Activated naive CD8-positive, alpha-beta T cell (primary cell): Measurements from ENCODE around the gene PTGS1.
"Not testable (repeated sequence)": the region's sequence is repeated elsewhere in the genome, so short reads cannot be mapped to it uniquely, and the experiment has no call there.

Source experiments
- H3K27ac Mint-ChIP-seq: one replicate; pipeline ENCODE4 v1.8.0; 2021; ENCODE audit warnings: mixed read lengths
- H3K27me3 Mint-ChIP-seq: one replicate; pipeline ENCODE4 v1.8.0; 2021; ENCODE audit warnings: mixed read lengths
- H3K36me3 Mint-ChIP-seq: one replicate; pipeline ENCODE4 v1.8.0; 2021; ENCODE audit warnings: mixed read lengths
- H3K4me1 Mint-ChIP-seq: one replicate; pipeline ENCODE4 v1.8.0; 2021; ENCODE audit warnings: low read depth, mixed read lengths
- H3K4me3 Mint-ChIP-seq: one replicate; pipeline ENCODE4 v1.8.0; 2021; ENCODE audit warnings: mild to moderate bottlenecking, mixed read lengths
- H3K9me3 Mint-ChIP-seq: one replicate; pipeline ENCODE4 v1.8.0; 2021; ENCODE audit warnings: low read depth, mixed read lengths

The PTGS1 gene

GRCh38 chr9:122370869-122371755 is at the start of gene PTGS1:
Gene PTGS1 (plus strand): TSS chr9:122371024. CDS start chr9:122371085, 61 bp downstream.
- no peaks in the 10 kb centered on the region for H3K36me3 Mint-ChIP-seq
- no peaks in the 10 kb centered on the region for H3K9me3 Mint-ChIP-seq
- H3K4me3 Mint-ChIP-seq = peak within 1 kb of the TSS; percentile 77
- H3K27ac Mint-ChIP-seq = no peak within 1 kb of the TSS
- peaks cover 8% of the 10 kb centered on the region for H3K4me1 Mint-ChIP-seq
- H3K27me3 Mint-ChIP-seq = peaks cover 16% of the 10 kb centered on the region

GRCh38 chr9:122322553-122322952 is 48.3 kb upstream of the PTGS1 start:
- Mint-ChIP-seq H3K4me3 (no peak overlapping the region), H3K27ac (no peak overlapping the region), H3K36me3 (peaks cover 16% of the 10 kb centered on the region), H3K9me3 (no peaks in the 10 kb centered on the region), H3K27me3 (no peaks in the 10 kb centered on the region), H3K4me1 (no peaks in the 10 kb centered on the region)

- not testable (repeated sequence) for H3K4me3 Mint-ChIP-seq, H3K9me3 Mint-ChIP-seq, H3K4me1 Mint-ChIP-seq, H3K27me3 Mint-ChIP-seq
- H3K36me3 Mint-ChIP-seq = peaks cover 16% of the 10 kb centered on the region
- H3K27ac Mint-ChIP-seq = peak overlapping the region; percentile 12
Measured at GRCh38 chr9:122324665-122325064, 46.2 kb upstream of the PTGS1 start.

GRCh38 chr9:122325124-122325523 is 45.7 kb upstream of the PTGS1 start:
- Mint-ChIP-seq H3K36me3 (peaks cover 16% of the 10 kb centered on the region), H3K4me1 (no peaks in the 10 kb centered on the region), H3K27ac (no peak overlapping the region), H3K9me3 (no peaks in the 10 kb centered on the region), H3K27me3 (no peaks in the 10 kb centered on the region), H3K4me3 (no peak overlapping the region)

GRCh38 chr9:122327175-122327574 is 43.6 kb upstream of the PTGS1 start:
- Mint-ChIP-seq H3K36me3 (peaks cover 16% of the 10 kb centered on the region), H3K27ac (no peak overlapping the region), H3K4me1 (peaks cover 2% of the 10 kb centered on the region), H3K27me3 (no peaks in the 10 kb centered on the region), H3K9me3 (no peaks in the 10 kb centered on the region), H3K4me3 (no peak overlapping the region)

- Mint-ChIP-seq H3K27me3 (no peaks in the 10 kb centered on the region), H3K4me1 (peaks cover 2% of the 10 kb centered on the region), H3K27ac (no peak overlapping the region), H3K9me3 (no peaks in the 10 kb centered on the region), H3K36me3 (peaks cover 6% of the 10 kb centered on the region), H3K4me3 (no peak overlapping the region)
Measured at GRCh38 chr9:122329597-122329996, 41.2 kb upstream of the PTGS1 start.

- not testable (repeated sequence) for H3K9me3 Mint-ChIP-seq, H3K36me3 Mint-ChIP-seq, H3K27ac Mint-ChIP-seq, H3K4me1 Mint-ChIP-seq, H3K27me3 Mint-ChIP-seq, H3K4me3 Mint-ChIP-seq
Measured at GRCh38 chr9:122330466-122330865, 40.4 kb upstream of the PTGS1 start.

- H3K36me3 Mint-ChIP-seq = peaks cover 3% of the 10 kb centered on the region
- no peaks in the 10 kb centered on the region for H3K27me3 Mint-ChIP-seq
- H3K4me1 Mint-ChIP-seq = peaks cover 2% of the 10 kb centered on the region
- no peak overlapping the region for H3K27ac Mint-ChIP-seq
- H3K9me3 Mint-ChIP-seq = no peaks in the 10 kb centered on the region
- no peak overlapping the region for H3K4me3 Mint-ChIP-seq
Measured at GRCh38 chr9:122331523-122331927, 39.3 kb upstream of the PTGS1 start.

GRCh38 chr9:122332083-122332482 is 38.7 kb upstream of the PTGS1 start:
- no peaks in the 10 kb centered on the region for H3K9me3 Mint-ChIP-seq
- peaks cover 3% of the 10 kb centered on the region for H3K36me3 Mint-ChIP-seq
- no peak overlapping the region for H3K27ac Mint-ChIP-seq
- peaks cover 2% of the 10 kb centered on the region for H3K4me1 Mint-ChIP-seq
- no peaks in the 10 kb centered on the region for H3K27me3 Mint-ChIP-seq
- no peak overlapping the region for H3K4me3 Mint-ChIP-seq

- H3K27ac Mint-ChIP-seq = no peak overlapping the region
- peaks cover 3% of the 10 kb centered on the region for H3K36me3 Mint-ChIP-seq
- peaks cover 2% of the 10 kb centered on the region for H3K4me1 Mint-ChIP-seq
- H3K4me3 Mint-ChIP-seq = no peak overlapping the region
- no peaks in the 10 kb centered on the region for H3K27me3 Mint-ChIP-seq
- no peaks in the 10 kb centered on the region for H3K9me3 Mint-ChIP-seq
Measured at GRCh38 chr9:122332644-122333043, 38.2 kb upstream of the PTGS1 start.

GRCh38 chr9:122333169-122333808 is 37.5 kb upstream of the PTGS1 start:
- peaks cover 3% of the 10 kb centered on the region for H3K36me3 Mint-ChIP-seq

GRCh38 chr9:122334916-122335315 is 35.9 kb upstream of the PTGS1 start:
- Mint-ChIP-seq H3K36me3 (no peaks in the 10 kb centered on the region), H3K27me3 (peaks cover 2% of the 10 kb centered on the region), H3K27ac (no peak overlapping the region), H3K4me3 (no peak overlapping the region), H3K9me3 (no peaks in the 10 kb centered on the region), H3K4me1 (peaks cover 2% of the 10 kb centered on the region)

More at GRCh38 chr9:122333169-122333808, 37.5 kb upstream of the PTGS1 start:
- H3K9me3 Mint-ChIP-seq = no peaks in the 10 kb centered on the region
- peaks cover 2% of the 10 kb centered on the region for H3K4me1 Mint-ChIP-seq
- no peak overlapping the region for H3K27ac Mint-ChIP-seq
- H3K27me3 Mint-ChIP-seq = no peaks in the 10 kb centered on the region
- no peak overlapping the region for H3K4me3 Mint-ChIP-seq

- no peak overlapping the region for H3K4me3 Mint-ChIP-seq
- H3K4me1 Mint-ChIP-seq = peaks cover 2% of the 10 kb centered on the region
- H3K9me3 Mint-ChIP-seq = no peaks in the 10 kb centered on the region
- H3K27ac Mint-ChIP-seq = no peak overlapping the region
- no peaks in the 10 kb centered on the region for H3K36me3 Mint-ChIP-seq
- peaks cover 2% of the 10 kb centered on the region for H3K27me3 Mint-ChIP-seq
Measured at GRCh38 chr9:122336189-122336588, 34.6 kb upstream of the PTGS1 start.

GRCh38 chr9:122336866-122337555 is 33.8 kb upstream of the PTGS1 start:
- Mint-ChIP-seq H3K4me1 (no peaks in the 10 kb centered on the region), H3K27me3 (peaks cover 2% of the 10 kb centered on the region), H3K27ac (no peak overlapping the region), H3K36me3 (no peaks in the 10 kb centered on the region), H3K4me3 (no peak overlapping the region), H3K9me3 (no peaks in the 10 kb centered on the region)

- no peak overlapping the region for H3K4me3 Mint-ChIP-seq
- H3K27me3 Mint-ChIP-seq = peaks cover 2% of the 10 kb centered on the region
- no peaks in the 10 kb centered on the region for H3K36me3 Mint-ChIP-seq
- H3K4me1 Mint-ChIP-seq = no peaks in the 10 kb centered on the region
- H3K9me3 Mint-ChIP-seq = no peaks in the 10 kb centered on the region
- no peak overlapping the region for H3K27ac Mint-ChIP-seq
Measured at GRCh38 chr9:122337556-122337929, 33.3 kb upstream of the PTGS1 start.
